AG09319 (cell line): ENCODE measurements around the gene ZNF641.
"Not testable (repeated sequence)": the region's sequence is repeated elsewhere in the genome, so short reads cannot be mapped to it uniquely, and the experiment has no call there.

ENCODE experiments used
- DNase-seq: peaks from one replicate; pipeline ENCODE4 v3.0.0-alpha.2; 2010; ENCODE audit warnings: low read depth; ENCODE audit errors: extremely low read depth
- CTCF ChIP-seq: IDR thresholded peaks from 2 replicates; pipeline ENCODE4 v1.5.1; 2011; ENCODE audit warnings: low read depth, mild to moderate bottlenecking, inconsistent platforms, low read length, moderate library complexity

ZNF641 gene

GRCh38 chr12:48334808-48335207 lies 15.9 kb downstream of the ZNF641 start:
- no peak for TF ChIP-seq CTCF
- DNase-seq = no peak

DNA sequence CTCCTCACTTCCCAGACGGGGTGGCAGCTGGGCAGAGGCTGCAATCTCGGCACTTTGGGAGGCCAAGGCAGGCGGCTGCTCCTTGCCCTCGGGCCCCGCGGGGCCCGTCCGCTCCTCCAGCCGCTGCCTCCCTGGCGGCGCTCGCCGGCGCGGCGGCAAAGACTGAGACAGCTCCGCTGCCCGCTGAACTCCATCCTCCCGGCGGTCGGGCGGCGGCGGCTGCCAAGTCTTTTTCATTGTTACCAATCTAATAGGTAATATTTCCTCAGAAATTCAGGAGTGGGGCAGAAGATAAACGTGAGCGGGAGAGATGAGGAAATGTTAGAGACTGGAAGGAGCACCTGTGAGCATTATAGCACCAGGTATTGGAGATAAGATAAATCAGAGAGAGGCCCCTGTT lies 17.0 kb downstream of the ZNF641 start:
- not testable (repeated sequence) for DNase-seq

DNA sequence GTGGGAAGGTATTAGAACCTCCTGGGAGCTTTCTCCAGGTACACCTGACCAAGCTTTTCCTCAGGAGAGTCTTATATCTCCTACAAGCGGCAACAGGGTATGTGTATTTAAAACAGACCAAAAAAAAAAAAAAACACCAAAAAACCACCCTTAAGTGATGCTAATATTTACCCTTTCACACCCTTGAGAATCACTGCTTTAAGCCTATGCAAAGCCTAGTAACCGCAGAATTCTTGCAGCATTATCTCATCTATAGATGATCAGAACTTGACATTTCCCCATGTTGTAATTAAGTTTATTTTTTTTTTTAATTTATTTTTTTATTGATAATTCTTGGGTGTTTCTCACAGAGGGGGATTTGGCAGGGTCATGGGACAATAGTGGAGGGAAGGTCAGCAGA lies 19.3 kb downstream of the ZNF641 start:
- no peak for DNase-seq
- no peak for TF ChIP-seq CTCF

GRCh38 chr12:48329199-48329939 lies 21.4 kb downstream of the ZNF641 start:
- DNase-seq = no peak
- TF ChIP-seq CTCF = no peak

GRCh38 chr12:48316491-48316890 lies 34.2 kb downstream of the ZNF641 start:
- no peak for TF ChIP-seq CTCF
- no peak for DNase-seq

DNA sequence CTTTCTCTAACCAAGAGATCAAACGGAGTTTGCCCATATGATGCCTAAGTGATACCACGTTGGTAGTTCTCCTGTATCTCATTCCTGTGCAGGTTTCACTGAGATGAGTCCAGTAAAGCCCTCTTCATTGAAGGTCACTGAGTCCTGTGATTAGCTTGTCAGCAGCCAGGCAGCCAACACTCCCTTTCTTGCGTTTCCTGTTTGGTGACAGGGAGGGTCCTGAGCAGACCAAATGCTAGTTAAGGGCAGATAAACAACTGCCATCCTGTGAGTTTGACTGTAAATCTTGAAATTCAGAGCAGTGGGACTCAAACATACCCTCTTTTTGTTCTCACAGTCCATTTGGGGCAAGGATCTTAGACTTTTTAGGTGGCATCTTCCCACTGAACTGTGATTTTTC lies 39.4 kb downstream of the ZNF641 start:
- TF ChIP-seq CTCF = no peak

DNA sequence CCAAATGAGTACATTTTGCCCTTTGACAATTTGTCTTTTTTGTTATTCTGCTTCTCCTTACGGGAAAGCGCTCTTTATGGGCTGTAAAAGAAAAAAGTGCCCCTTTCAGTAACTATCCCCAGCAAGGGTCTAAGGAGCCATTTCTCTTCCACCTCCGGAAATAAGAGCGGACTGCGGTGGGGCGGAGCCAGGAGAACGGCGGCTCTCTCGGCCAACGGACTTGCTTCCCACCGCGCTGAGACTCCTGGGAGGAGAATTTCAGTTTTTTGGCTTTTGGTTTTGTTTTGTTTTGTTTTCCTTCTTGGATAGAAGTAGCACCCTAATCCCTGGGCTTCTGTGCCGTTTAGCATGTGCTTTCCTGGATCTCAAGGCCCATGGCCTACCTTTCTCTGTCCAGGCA lies 43.5 kb downstream of the ZNF641 start:
- no peak for TF ChIP-seq CTCF
- no peak for DNase-seq

More for the DNA sequence above, 39.4 kb downstream of the ZNF641 start:
- no peak for DNase-seq

DNA sequence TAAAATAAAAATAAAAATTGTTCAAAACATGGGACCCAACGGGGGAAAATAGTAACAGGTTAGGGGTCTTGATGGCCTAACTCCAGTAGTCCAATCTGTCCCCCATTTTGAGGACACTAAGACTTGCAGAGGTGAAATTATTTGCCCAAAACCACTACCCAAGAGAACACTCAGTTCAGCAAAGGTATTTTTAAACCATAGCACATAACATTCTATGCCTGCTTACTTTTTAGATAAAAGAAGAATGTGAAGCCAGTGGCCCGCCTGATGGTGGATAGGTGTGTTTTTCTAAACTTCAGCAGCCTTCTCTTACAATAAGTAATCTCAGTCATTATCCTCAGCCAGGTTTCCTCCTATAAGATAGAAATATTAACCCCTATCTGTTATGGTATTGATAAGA lies 45.5 kb downstream of the ZNF641 start:
- DNase-seq = no peak
- no peak for TF ChIP-seq CTCF
